GM21390 (cell line): ENCODE data around the gene VSX1.
A peak's percentile ranks its signal among the peaks of the same experiment; 100 is the strongest.

Experiments
- ATAC-seq: cut with Tn5 transposase; IDR thresholded peaks from one replicate; pipeline ENCODE4 v1.9.1; 2021; ENCODE audit not compliant: unreplicated experiment

The VSX1 gene

DNA sequence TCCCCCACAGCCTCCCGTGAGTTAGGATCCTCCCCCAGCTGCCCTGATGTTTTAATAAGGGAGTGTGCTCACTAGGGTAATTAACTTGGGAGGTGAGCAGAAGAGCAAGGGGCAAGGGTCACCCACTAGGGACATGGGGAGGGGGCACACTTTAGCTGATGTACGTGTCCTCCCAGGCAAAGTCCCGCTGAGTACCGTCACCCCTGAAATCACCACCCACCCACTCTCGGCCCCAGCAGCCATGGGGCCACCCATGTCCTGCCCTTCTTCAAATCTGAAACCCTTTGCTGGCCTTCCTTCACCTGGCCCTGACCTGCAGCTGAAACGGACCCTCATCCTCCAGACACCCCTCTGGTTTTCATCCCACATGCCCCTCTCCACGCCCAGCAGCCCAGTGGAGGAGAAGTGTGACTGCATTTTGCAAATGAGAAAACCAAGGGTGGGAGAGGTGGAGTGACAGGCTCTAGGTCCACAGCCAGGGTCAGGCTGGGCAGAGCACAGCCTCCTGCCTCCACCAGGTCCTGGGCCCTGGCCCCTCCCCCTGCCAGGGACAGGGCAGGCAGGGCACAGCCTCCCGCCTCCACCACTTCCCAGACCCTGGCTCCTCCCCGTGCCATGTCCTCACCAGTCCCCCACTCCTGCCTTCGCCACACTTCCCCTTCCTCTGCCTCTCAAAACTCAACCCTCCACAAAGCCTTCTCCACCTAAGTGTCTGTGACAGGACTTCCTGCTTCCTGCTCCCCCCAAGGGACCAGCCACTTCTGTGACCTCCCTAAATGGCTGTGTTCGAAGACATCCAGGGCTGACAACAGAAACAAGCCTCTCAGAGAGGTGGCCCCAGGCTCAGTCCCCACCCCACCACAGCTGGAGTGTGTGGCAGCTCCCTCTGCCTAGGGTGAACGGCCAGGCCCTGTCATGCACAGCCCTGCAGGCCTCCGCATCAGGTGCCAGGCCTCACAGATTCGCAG is 39.1 kb downstream of the VSX1 start:
- ATAC-seq = peak; percentile 91

DNA sequence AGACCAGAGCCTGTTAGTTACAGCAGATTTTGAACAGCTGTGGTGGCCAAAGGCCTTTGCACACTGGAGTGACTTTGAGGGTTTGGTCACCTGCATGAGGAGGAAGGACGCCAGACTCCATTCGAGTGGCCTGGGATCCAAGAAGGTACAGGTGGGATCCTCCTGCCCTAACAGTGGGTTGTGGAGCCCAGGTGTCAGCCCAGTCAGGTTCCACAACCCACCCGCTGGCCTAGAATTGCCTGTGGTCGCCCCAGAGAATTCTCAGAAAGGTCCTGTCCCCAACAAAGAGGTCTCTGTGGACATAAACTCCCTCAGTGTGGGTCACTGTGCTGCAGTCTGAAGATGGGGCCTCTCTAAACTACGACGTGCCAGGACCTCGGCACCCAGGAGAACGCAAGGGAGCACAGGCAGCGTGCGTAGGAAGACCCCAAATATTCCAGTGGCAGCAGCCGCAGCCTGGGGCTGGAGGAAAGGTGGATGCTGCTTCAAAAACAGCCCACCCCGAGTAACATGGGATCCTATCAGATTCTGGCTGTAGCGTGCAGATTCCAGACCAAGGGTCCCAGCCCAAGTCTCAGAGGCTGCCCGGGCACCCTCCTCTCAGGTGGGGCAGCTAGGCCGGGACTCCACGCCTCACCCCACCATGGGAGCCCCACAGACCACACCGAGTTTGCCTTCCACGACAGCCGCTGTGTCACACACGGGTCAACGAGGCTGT is 40.0 kb downstream of the VSX1 start:
- no peak for ATAC-seq

DNA sequence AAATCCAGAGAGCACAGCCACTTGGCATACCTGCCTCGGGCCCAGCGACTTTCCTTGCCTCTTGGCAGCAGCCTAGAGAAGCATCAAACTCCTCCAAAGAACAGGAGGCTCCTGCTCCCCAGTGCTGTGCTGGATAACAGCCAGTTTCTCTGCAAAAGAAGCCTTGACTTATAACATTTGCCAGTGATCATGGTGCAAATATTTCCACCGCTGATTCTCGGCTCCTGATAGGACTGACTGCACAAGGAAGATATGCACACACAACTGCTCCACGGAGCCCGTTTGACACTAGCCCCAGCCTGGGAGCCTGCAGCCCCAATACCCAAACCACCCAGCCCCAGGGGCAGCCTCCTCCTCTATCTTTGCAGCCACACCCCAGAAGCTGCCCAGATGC is 41.5 kb downstream of the VSX1 start:
- no peak for ATAC-seq

DNA sequence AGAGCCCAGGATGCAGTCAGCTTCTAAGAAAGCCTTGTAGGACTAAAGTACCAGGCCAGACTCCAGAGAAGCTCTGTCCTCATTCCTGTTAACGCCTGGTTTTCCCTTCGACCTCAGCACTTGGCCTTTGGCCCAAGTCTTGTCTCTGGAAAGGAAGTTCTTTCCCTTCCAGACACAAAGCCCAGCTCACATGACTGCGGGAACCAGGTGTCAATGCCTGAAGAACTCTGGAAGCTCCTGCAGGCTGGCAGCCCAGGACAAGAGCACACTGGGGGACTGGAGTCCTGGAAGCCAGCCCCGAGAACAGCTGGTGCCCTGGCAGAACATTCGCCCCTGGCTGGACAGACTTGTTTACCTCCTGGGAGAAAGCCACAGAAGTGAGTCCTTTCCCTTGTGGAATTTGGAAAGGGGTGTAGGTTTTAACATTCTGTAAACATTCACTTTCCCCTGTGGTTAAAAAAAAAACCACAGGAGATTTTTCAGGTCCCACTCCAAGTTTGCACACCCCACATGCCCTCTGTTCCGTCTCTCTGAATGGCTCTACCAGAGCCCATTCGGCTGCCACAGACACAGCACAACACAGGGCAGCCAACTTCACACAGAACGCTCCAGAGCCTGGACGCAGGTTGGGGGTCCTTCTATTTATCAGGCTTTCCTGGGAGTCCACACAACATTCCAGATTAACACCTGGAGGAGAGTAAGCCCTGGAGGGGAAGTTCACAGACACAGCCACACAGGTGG is 42.1 kb downstream of the VSX1 start:
- ATAC-seq = no peak

DNA sequence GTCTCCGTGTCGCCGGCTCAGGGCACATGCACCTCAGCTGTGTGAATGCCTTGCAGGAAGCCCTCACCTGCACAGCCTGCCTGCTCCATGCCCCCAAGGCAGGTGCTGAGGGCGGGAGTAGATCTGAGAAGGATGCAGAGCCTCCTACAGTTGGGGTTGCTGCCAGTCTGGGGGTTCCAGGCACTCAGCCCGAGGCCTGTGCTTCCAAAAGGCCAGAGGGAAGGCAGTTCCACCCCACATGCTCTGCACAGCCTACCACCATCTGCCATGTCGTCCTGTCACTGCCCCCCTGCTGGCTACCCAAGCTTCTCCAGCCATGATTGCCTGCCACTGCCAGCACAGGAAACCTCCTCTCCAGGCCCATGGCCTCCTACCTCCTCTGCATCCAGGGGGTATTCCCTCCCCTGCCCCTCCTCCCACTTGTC is 43.3 kb downstream of the VSX1 start:
- no peak for ATAC-seq

DNA sequence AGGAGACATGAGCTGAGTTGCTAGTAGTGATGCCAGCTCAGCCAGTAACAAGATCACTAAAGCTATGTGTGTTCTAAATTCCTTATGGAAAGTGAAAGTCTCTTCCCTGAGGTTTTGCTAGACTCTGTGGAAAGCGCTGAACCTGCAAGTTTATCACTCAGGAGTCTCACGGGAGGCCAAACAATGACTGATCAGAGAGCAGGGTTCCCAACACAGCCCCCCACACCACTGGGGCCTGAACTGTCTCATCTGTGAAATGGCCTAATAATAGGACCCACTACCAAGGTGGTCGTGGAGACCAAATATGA is 43.9 kb downstream of the VSX1 start:
- ATAC-seq = no peak

DNA sequence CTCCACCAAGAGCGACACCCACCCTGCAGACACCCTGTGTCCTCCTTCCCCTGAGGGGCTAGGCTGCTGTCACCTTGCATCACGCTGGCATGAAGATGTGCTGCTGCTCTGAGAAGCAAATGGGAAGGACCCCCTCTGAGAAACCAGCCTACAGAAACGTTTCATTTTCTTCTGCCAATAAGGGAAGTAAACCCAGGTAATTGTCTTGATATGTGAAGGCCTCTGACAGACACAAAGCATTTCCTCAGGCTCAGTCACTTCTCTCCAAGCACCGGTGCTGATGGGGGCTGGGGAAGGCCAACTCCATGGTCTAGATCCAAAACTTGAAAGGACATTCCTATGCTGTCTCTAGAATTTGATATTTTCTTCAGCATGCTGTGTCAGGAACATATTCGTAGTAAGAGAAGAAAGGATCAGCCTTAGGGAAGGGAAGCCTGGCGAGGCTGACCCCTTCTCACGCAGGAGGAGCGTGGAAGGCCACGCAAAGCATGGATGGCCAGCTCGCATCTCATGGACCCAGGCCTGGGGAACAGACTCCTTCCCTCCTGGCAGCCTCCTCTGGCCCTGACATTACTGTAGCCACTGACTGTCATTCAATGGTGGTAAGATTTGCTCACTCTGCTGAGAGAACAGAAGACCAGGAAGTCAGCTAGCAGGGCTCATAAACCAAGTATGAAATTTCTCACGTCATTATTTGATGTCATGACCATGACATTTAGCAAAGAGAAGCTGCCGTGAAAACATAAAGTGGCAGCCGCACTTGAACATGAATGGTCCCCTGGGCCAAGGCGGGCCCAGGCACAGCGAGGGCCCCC is 44.4 kb downstream of the VSX1 start:
- no peak for ATAC-seq

DNA sequence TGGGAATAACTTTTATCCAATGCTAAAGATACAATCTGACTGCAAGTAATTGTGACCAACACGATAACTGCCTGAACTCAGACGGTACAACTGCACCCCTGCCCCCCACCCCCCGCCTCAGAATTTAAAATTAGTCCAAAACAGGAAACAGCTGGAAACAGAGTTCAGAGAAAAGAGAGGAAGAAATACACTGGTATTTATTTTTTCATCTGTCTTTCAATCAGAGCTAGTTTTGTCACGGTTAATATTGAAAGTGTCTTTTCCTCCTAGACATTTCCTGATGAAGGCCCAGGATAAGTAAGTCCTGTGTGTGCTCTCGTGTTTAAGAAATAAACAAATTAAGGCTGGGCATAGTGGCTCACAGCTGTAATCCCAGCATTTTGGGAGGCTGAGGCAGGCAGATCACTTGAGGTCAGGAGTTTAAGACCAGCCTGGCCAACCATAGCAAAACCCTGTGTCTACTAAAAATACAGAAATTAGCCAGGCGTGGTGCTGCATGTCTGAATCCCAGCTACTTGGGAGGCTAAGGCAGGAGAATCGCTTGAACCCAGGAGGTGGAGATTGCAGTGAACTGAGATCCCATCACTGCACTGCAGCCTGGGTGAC is 45.5 kb downstream of the VSX1 start:
- ATAC-seq = no peak

DNA sequence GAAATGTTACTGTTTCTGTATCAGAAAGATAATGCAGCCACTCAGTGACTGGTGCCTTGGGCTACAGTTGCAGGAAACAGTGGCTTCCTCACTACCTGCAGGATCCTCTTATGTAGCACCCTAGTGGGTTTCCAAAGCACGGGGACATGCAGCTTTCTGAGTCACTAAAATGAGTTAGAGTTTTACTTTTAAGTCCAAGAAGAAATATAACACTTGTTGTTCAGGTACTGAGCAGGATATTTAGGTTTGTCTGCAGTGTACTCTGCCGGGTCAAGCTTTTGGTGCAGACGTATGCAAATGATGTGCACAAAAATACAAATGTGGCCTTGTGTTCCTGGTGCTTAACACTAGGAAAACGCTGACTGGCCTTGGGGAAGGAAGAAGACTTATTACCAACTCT is 46.0 kb downstream of the VSX1 start:
- peak; percentile 45 for ATAC-seq

DNA sequence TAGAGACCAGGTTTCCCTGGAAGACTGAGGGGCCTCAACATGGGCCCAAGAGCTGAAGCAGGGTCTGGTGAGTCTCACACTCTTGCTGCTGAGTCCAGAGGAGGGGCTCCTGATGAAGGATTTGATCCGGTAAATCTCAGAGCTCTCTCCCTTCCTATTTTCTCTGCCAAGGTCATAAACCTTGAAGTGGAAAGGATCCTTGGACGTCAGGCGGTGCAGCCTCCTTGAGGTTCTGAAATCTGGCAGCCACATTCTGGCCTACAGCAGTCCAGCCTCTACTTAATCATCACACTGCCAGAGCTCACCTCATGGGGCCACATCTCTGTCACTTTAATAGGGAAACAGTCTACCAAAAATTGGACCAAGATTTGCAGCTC is 48.0 kb downstream of the VSX1 start:
- no peak for ATAC-seq

DNA sequence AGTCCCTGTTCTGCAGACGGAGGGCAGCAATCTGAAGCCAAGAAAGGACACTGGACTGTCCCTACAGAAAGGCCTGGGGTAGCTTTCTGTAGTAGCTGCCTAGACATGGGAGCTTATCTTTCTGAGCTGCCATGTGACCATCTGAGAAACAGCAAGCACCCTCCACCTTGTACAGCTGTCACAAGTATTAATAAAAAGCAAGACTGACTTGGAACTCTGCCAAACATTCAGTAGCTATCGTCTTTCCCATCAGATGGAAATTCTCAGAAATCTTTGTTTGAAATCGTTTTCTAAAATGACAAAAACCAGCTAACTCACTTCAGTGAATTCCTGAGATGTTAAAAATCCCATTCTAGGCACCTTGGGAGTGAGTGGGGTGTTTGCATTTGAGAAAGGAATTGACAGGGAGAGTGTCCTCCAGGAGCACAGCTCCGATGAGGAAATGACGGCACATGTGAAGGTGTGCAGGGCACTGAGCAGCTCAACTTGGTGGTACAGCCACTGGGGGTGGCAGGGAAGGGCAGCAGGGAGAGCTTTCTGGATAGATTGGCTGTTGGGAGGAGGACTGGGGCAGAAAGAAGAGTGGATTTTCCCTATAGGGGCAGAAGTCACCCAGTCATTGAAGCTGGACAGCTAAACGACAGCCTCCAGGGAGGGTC is 48.5 kb downstream of the VSX1 start:
- no peak for ATAC-seq

DNA sequence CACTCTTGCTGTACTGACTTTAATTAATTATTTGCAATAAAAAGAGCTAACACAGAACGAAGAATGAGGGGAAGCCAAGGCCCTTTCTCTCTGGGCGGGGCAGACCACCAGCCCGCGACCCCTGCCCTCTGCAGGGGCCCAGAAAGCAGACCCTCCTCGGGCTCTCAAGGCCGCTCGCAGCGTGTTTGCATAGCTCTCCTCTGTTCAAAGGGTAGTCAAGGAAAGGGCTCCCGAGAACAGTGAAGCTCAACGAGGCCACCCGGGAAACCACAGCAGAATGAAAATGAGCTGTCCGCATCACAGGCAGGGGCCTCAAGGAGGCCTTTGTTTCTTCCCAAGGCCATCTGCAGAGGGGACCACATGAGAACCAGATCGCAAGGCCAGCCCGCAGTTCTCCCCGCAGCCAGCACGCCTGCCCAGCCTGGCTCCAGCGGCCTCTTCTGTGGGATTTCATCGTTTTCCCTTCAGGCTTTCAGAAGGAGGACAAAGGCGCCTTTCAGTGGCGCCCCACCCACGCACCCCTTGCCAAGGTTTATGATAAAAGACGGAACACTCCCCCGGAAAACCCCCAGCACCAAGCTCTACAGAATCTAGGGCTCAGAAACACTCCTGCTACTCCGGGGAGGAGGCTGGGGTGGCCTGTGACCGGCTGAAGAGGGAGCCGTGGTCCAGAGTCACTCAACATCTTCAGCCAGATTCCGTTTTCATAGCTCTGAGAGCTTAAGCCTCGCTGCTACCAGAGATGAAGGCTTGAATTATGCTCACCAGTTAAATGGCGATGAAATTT is 49.3 kb downstream of the VSX1 start:
- ATAC-seq = no peak

DNA sequence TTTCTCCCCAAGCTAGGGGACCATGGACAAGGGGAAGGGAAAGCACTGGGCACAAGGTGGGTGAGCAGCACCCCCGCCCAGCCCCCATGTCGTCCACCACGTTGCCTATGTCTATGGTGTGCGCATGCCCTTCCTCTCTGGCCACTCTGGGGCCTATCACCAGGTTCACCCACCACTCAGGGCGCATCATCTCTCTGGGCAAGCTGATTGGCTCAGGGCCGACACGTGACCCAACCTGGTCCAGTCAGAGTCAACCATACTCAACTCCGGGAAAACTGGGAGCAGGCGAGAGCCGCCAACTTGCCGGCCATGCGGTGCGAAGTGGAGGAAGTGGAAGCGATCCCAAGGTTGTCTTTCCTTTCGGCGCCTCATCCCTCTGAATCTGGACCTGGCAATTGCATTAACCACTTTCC is 49.9 kb downstream of the VSX1 start:
- no peak for ATAC-seq

DNA sequence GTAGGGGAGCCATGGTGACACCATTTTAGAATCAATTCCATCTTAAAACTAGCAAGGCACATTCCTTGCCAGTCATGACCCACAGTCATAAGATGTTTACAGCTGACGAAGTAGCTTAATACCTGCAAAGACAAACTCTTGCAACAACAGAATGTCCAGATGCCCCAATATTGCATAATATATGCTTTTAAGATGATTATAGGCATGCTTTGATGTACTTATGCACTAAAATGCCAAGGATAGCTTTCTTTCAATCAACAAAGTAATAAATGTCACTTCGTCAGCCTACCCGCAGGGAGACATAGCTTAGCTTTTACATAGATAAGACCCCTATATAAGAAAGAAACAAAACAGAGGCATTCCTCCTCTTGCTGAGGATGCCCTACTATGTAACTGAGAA is 50.7 kb downstream of the VSX1 start:
- no peak for ATAC-seq

DNA sequence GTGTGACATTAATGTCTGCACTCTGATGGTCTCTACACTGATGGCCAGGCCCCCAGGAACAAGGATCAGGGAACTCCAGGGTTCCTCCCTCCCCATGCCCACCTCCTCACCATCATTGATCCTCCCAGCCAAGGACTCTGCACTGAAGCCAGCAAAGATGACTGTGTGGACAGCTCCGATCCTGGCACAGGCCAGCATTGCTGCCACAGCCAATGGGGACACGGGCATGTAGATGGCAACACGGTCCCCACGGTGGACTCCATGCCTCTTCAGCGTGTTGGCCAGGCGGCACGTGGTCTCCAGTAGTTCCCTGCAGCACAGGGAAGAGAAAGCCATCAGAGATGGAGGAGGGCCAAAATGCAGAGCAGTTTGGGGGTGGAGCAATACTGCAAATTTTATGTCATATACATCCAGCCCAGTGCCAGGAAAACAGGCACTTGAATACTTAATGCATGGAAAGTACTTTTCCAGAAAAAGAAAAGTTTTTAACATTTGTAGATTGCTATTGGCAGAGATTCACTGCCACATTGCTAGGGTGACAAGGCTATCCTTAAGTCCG is 51.2 kb downstream of the VSX1 start:
- no peak for ATAC-seq

DNA sequence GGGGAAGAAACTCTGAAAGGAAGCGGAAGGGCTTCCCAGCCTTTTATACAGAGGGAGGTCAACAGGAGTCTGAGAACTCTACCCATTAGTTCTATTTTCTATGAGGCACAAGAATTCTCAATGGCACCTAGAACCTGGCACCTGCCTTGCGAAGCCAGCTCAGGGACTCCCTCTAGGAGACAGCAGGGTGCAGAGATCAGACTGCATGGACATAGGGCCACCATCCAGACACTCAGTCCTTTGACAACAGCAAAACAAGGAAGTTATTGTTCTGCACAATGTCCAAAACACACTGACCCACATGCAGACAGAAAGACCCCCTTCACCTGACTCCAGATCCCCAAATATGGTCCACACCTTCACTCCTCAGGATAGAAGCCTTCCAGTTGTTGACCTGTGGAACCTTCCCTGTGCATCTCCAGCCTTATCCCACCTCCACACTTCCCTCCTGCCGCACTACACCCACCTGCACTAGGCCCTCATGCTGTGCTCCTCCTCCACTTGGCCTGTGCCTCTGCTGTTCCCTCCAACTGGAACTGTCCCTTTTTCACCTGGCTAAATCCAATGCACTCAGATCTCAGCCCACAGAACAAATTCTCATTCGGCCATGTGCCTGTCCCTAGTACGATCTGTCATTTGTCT is 51.8 kb downstream of the VSX1 start:
- no peak for ATAC-seq

DNA sequence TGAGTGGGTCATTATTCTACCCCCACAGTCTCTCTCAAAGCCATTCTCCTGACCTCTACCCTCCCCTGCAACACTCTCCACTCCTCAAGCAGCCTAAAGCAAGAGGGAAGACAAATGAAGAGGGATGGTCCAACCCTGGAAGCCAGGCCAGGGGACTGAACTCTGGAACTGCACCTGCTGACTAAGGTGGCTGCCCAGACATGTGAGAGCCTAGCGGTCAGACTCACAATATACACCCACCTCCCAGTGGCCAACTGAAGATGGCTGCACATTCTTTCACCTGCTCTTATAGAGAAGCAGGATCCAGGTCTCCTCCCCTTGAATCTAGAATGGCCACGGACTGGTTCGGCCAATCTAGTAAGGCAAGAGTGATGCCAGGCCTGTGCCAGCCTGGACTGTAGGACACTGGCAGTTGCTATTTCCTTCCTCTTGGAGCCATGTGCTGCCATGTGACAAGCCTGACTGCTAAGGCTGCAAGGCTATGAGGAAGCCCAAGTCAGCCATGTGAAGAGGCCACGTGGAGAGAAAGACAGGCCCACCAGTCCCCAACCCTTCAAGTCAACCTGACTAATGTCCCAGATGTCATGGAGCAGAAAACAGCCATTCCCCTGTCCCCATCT is 55.8 kb downstream of the VSX1 start:
- no peak for ATAC-seq
